Stomach (tissue), 4 donors: ENCODE results near the gene ABCD3.

Source experiments
- EP300 ChIP-seq: sonication (generic); formaldehyde crosslinking; IDR thresholded peaks from one replicate; pipeline ENCODE4 v1.6.1; 2017; ENCODE audit warnings: antibody characterized with exemption
- POLR2A ChIP-seq, 4 donors: fragments of 450-650 bp; IDR thresholded peaks; one replicate each; pipeline ENCODE4 v1.6.1; 2016; ENCODE audit warnings: antibody characterized with exemption in 4 of 4, control low read depth in 2 of 4, mild to moderate bottlenecking in 1 of 4, moderate library complexity in 1 of 4
- POLR2AphosphoS5 ChIP-seq, 3 donors: sonication (generic); formaldehyde crosslinking; IDR thresholded peaks; one replicate each; pipeline ENCODE4 v1.6.1; 2016; ENCODE audit warnings: antibody characterized with exemption in 3 of 3
- TF ChIP-seq, protein P1 (sequence below), 7 experiments: fragments of 450-650 bp in 4 of 7; fragments of 200-600 bp in 3 of 7; sonication (generic) in 3 of 7; IDR thresholded peaks; one replicate each; pipeline ENCODE4 v1.5.1; 2016 to 2019; ENCODE audit warnings: antibody characterized with exemption in 7 of 7, control low read depth in 2 of 7, mild to moderate bottlenecking in 1 of 7

DNA sequence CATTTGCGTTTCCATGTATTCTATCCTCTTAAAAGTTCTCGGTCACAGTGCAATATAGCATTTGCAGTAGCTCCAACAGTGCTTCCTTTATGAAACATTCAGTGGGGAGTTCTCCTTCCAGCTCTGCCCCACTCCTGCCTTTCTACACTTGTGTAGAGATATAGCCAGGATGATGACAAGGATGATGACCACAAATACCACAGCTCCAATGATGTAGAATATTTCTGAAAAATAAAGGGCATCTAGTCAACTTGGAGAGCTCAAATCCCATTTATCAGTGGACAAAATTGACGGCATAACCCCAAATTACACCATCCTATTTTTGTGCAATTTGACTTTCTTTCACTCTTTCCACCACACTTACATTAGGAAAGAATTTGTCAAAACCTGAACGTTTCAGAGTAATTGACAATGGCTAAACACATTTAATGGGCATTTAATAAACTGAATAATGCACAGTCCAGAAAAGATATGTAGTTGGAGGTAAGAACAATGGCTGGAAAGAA lies 112.2 kb downstream of the ABCD3 start:
- TF ChIP-seq, protein P1, sequence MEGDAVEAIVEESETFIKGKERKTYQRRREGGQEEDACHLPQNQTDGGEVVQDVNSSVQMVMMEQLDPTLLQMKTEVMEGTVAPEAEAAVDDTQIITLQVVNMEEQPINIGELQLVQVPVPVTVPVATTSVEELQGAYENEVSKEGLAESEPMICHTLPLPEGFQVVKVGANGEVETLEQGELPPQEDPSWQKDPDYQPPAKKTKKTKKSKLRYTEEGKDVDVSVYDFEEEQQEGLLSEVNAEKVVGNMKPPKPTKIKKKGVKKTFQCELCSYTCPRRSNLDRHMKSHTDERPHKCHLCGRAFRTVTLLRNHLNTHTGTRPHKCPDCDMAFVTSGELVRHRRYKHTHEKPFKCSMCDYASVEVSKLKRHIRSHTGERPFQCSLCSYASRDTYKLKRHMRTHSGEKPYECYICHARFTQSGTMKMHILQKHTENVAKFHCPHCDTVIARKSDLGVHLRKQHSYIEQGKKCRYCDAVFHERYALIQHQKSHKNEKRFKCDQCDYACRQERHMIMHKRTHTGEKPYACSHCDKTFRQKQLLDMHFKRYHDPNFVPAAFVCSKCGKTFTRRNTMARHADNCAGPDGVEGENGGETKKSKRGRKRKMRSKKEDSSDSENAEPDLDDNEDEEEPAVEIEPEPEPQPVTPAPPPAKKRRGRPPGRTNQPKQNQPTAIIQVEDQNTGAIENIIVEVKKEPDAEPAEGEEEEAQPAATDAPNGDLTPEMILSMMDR (IDR thresholded peaks at IDR 0.05): no peak
- no peak for TF ChIP-seq POLR2A (IDR thresholded peaks at IDR 0.05)
- TF ChIP-seq EP300: no peak
- TF ChIP-seq POLR2AphosphoS5 (IDR thresholded peaks at IDR 0.05): no peak
